Esophagus squamous epithelium (tissue), 4 donors: ENCODE results near the gene PSMB8.

ENCODE experiments used
- POLR2A ChIP-seq, 4 donors: fragments of 450-650 bp; IDR thresholded peaks; one replicate each; pipeline ENCODE4 v1.6.1; 2017; ENCODE audit warnings: antibody characterized with exemption in 4 of 4, mild to moderate bottlenecking in 4 of 4, moderate library complexity in 3 of 4
- TF ChIP-seq, protein P1 (sequence below), 6 experiments: fragments of 450-650 bp in 4 of 6; fragments of 200-600 bp in 2 of 6; sonication (generic) in 2 of 6; IDR thresholded peaks; one replicate each; pipeline ENCODE4 v1.5.1; 2016 to 2019; ENCODE audit warnings: antibody characterized with exemption in 6 of 6, mild to moderate bottlenecking in 4 of 6, moderate library complexity in 4 of 6

GRCh38 chr6:32883789-32884188, 39.9 kb upstream of the PSMB8 start:
- TF ChIP-seq, protein P1, sequence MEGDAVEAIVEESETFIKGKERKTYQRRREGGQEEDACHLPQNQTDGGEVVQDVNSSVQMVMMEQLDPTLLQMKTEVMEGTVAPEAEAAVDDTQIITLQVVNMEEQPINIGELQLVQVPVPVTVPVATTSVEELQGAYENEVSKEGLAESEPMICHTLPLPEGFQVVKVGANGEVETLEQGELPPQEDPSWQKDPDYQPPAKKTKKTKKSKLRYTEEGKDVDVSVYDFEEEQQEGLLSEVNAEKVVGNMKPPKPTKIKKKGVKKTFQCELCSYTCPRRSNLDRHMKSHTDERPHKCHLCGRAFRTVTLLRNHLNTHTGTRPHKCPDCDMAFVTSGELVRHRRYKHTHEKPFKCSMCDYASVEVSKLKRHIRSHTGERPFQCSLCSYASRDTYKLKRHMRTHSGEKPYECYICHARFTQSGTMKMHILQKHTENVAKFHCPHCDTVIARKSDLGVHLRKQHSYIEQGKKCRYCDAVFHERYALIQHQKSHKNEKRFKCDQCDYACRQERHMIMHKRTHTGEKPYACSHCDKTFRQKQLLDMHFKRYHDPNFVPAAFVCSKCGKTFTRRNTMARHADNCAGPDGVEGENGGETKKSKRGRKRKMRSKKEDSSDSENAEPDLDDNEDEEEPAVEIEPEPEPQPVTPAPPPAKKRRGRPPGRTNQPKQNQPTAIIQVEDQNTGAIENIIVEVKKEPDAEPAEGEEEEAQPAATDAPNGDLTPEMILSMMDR (IDR thresholded peaks at IDR 0.05): no peak
- TF ChIP-seq POLR2A (IDR thresholded peaks at IDR 0.05): no peak
